Esophagus squamous epithelium (tissue), 4 donors: ENCODE measurements around the gene CACYBP.

Source experiments
- CTCF ChIP-seq, 6 experiments: fragments of 450-650 bp in 4 of 6; fragments of 200-600 bp in 2 of 6; sonication (generic) in 2 of 6; IDR thresholded peaks; one replicate each; pipeline ENCODE4 v1.5.1; 2016 to 2019; ENCODE audit warnings: antibody characterized with exemption in 6 of 6, mild to moderate bottlenecking in 4 of 6, moderate library complexity in 4 of 6
- POLR2A ChIP-seq, 4 donors: fragments of 450-650 bp; IDR thresholded peaks; one replicate each; pipeline ENCODE4 v1.6.1; 2017; ENCODE audit warnings: antibody characterized with exemption in 4 of 4, mild to moderate bottlenecking in 4 of 4, moderate library complexity in 3 of 4

- TF ChIP-seq CTCF (IDR thresholded peaks at IDR 0.05) = no peak
- no peak for TF ChIP-seq POLR2A (IDR thresholded peaks at IDR 0.05)
Measured at GRCh38 chr1:175045519-175045918, 45.8 kb downstream of the CACYBP start.
